GM18508 (cell line): ENCODE results near the gene COG8.
"Not testable (repeated sequence)": the region's sequence is repeated elsewhere in the genome, so short reads cannot be mapped to it uniquely, and the experiment has no call there.

Source experiments
- ATAC-seq: cut with Tn5 transposase; IDR thresholded peaks from one replicate; pipeline ENCODE4 v1.9.1; 2021; ENCODE audit warnings: moderate number of reproducible peaks; ENCODE audit not compliant: insufficient read depth, unreplicated experiment

Gene COG8, protein sequence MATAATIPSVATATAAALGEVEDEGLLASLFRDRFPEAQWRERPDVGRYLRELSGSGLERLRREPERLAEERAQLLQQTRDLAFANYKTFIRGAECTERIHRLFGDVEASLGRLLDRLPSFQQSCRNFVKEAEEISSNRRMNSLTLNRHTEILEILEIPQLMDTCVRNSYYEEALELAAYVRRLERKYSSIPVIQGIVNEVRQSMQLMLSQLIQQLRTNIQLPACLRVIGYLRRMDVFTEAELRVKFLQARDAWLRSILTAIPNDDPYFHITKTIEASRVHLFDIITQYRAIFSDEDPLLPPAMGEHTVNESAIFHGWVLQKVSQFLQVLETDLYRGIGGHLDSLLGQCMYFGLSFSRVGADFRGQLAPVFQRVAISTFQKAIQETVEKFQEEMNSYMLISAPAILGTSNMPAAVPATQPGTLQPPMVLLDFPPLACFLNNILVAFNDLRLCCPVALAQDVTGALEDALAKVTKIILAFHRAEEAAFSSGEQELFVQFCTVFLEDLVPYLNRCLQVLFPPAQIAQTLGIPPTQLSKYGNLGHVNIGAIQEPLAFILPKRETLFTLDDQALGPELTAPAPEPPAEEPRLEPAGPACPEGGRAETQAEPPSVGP

DNA sequence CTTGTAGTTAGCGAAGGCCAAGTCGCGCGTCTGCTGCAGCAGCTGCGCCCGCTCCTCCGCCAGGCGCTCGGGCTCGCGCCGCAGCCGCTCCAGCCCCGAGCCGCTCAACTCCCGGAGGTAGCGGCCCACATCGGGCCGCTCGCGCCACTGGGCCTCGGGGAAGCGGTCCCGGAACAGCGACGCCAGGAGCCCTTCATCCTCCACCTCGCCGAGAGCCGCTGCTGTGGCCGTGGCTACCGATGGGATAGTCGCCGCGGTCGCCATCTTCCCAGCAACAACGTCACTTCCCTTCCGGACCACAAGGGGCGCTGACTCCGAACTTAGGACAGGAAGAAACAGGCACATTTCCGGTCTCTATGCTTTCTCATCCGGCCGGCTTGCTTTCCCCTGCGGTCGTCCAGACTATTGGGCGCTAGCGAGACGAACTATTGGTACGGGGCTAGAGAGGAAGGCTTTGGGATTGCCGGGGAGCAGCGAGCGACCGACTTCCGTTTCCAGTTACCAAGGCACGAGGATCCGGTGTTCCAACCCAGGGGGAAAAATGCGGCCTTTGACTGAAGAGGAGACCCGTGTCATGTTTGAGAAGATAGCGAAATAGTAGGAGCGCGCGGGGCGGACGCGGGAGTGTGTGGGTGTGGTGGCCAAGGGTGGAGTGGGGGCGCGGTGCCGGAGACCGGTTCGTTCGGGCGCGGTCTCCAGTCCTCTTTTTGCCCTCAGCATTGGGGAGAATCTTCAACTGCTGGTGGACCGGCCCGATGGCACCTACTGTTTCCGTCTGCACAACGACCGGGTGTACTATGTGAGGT is at the start of gene COG8, which contains the start of gene NIP7:
COG8 (minus strand) TSS at position 276 of the 806 bp plus-strand sequence; CDS start at position 264, 12 bp downstream.
NIP7 (plus strand) TSS at position 484 of the 806 bp plus-strand sequence; CDS start at position 542, 58 bp downstream.
- ATAC-seq, result peak; percentile 73

DNA sequence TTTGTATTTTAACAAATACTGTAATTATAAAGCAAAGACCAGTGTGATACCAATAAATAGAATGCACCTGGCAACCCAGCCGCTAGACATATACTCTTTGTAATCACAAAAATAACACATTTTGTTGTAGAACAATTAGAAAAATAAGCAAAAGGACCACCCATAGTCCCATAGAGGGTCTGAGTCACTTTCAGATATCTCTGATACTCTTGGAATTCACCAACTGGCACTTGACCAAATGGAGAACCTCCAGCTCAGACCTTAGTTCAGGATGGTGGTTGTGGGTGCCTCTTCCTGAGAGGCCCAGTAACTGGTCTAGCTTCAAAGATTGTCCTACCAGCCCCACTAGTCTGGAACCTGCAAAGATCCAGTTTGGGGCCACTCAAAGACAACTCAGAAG is 47.2 kb upstream of the COG8 start:
- ATAC-seq, result no peak

- no peak for ATAC-seq
These were observed 45.6 kb upstream of the COG8 start for GRCh38 chr16:69384974-69385373.

- ATAC-seq, result no peak
These were observed 43.1 kb upstream of the COG8 start for GRCh38 chr16:69382421-69382820.

DNA sequence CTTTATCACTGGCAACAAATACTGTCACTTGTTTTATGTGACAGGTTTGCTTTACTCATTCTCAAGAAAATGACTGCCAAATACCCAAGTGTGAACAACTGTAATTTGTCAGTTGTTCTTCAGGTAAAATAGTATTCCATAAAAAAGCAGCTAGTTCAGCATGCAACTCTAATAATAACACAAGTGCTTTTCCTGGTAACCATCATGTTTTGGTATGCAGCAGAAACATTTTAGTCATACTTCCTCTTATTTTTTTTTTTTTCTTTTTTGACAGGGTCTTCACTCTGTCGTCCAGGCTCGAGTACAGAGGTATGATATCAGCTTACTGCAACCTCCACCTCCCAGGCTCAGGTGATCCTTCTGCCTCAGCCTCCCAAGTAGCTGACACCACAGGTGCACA is 41.9 kb upstream of the COG8 start:
- no peak for ATAC-seq

DNA sequence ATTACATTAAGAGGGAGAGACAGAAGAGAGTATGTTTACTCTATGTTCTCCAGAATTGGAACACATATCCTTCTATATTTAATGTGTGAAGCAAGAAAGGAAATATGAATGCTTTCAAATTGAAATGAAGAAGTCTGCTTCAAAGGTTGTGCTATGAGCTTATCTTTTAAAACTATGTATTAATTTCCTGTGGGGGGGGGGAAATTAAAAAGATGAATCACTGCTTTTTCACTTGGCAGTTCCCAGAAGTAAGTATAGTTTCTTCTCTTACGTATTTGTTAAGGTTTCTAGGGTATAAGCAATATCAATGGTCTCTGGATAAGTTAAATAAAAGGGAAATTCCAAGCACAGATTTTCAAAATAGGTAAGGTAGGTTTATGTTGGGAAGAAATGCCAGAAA is 39.4 kb upstream of the COG8 start:
- ATAC-seq, result no peak

DNA sequence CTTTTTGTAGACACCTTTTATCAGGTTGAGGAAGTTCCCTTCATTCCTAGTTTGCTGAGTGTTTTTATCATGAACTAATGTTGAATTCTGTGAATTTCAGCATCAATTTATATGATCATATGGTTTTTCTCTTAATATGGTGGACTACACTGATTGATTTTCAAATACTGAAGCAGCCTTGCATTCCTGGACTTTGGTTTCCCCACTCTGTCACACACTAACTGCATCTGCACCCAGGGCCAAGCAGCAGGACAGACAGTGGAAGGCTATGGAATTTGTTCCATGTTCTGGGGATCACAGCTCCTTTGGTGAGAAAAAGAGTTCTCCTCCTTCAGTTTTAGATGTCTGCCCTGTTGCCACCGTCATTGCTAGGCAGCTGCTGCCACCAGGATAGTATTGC is 38.7 kb upstream of the COG8 start:
- ATAC-seq, result no peak

GRCh38 chr16:69376393-69377059 is 37.2 kb upstream of the COG8 start:
- no peak for ATAC-seq

DNA sequence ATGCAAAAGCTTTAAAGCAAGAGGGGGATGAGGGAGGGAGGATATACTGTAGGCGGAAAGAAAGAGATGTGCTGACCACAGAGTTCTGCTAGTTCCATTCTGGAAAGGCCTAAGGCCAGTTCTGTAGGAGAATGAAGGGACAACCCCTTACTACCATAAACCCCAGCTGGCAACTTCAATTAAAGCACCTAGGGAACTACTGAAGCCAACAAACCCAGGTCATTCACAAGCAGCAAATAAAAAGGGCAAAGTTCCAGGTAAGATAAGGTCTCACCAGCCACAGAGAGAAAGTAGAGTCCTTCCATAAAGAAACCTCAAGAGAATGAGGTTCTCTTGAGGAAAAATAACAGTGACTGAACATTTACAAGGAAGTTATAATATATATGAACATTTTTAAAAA is 33.7 kb upstream of the COG8 start:
- ATAC-seq, result no peak

- ATAC-seq, result no peak
These were observed 32.2 kb upstream of the COG8 start for GRCh38 chr16:69371564-69371963.

GRCh38 chr16:69368866-69369265 is 29.5 kb upstream of the COG8 start:
- ATAC-seq, result no peak

DNA sequence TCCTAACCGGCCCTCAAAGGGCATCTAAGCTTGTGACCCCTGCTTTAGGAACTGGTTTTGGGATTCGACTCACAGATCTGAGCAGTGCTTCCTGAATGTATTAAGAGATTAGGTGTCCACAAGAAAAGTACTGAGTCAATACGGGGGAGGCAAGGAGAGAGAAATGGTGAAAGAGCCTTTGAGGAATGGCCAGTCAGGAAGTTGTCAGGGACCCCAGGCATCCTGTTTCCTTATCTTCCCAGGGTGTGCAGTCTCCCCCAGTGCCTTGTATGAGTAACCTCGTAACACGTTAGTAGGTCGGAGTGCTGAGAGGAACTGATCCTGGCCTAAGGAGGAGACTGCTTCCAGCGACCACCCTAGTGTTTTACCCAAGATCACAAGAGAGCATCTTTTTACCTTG is 28.6 kb upstream of the COG8 start:
- no peak for ATAC-seq

GRCh38 chr16:69366431-69366830 is 27.1 kb upstream of the COG8 start:
- ATAC-seq, result no peak

- no peak for ATAC-seq
These were observed 26.5 kb upstream of the COG8 start for GRCh38 chr16:69365901-69366300.

- ATAC-seq, result no peak
These were observed 24.7 kb upstream of the COG8 start for GRCh38 chr16:69364088-69364487.

GRCh38 chr16:69363281-69363717 is 23.9 kb upstream of the COG8 start:
- no peak for ATAC-seq

- ATAC-seq, result not testable (repeated sequence)
These were observed 20.7 kb upstream of the COG8 start for GRCh38 chr16:69360070-69360469.

GRCh38 chr16:69351309-69352027 is 12.1 kb upstream of the COG8 start, which contains the start of gene TMED6:
Gene TMED6, minus strand, starts transcription at chr16:69351786. Its CDS starts 33 bp downstream, at chr16:69351753.
- ATAC-seq, result no peak

DNA sequence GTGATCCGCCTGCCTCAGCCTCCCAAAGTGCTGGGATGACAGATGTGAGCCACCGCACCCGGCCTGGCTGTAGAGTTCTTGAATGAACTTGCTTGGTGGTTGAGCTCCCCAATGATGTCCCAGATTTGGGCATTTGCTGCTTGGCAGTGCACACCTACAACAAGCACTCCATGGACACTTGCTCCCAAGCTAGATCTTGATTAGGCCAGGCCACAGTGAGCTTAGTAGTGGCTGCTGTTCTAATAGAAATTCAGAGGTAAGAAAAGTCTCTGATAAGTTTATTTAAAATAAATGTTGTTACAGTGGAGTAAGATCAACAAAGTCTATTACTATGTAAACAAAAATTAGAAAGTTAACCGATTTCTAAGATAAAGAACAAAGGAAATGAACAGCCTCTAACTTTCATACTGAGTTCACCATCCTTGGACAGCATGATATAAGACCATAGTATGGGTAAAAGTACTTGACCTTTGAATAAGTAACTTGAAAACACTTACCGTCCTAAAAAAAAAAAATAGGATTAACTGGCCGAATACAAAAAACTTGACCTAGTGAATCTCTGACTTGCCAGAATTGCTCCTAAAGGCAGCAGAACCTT is 11.3 kb upstream of the COG8 start:
- no peak for ATAC-seq
